GM19372 (cell line): ENCODE results near the gene NBPF12.
"Not testable (repeated sequence)": the region's sequence is repeated elsewhere in the genome, so short reads cannot be mapped to it uniquely, and the experiment has no call there.

ENCODE experiments used
- ATAC-seq: cut with Tn5 transposase; IDR thresholded peaks from one replicate; pipeline ENCODE4 v1.9.1; 2021; ENCODE audit warnings: mild to moderate bottlenecking, low read depth, moderate library complexity; ENCODE audit not compliant: unreplicated experiment

The NBPF12 gene

GRCh38 chr1:146970656-146971055 lies 32.5 kb downstream of the NBPF12 start:
- not testable (repeated sequence) for ATAC-seq

GRCh38 chr1:146972681-146973080 lies 34.6 kb downstream of the NBPF12 start:
- ATAC-seq, result not testable (repeated sequence)

GRCh38 chr1:146985855-146986254 lies 47.7 kb downstream of the NBPF12 start:
- ATAC-seq, result not testable (repeated sequence)

- not testable (repeated sequence) for ATAC-seq
These were observed 48.3 kb downstream of the NBPF12 start for GRCh38 chr1:146986450-146986849.

GRCh38 chr1:146987502-146987901 lies 49.4 kb downstream of the NBPF12 start:
- ATAC-seq, result not testable (repeated sequence)

- not testable (repeated sequence) for ATAC-seq
These were observed 51.3 kb downstream of the NBPF12 start for GRCh38 chr1:146989455-146989854.

- ATAC-seq, result not testable (repeated sequence)
These were observed 70.4 kb downstream of the NBPF12 start for GRCh38 chr1:147008495-147008894.

GRCh38 chr1:147026975-147027374 lies 88.9 kb downstream of the NBPF12 start:
- not testable (repeated sequence) for ATAC-seq

GRCh38 chr1:147030066-147030653 lies 92.0 kb downstream of the NBPF12 start:
- not testable (repeated sequence) for ATAC-seq

- no peak for ATAC-seq
These were observed 101.8 kb downstream of the NBPF12 start for GRCh38 chr1:147039916-147040315.

- not testable (repeated sequence) for ATAC-seq
These were observed 104.8 kb downstream of the NBPF12 start for GRCh38 chr1:147042891-147043290.

GRCh38 chr1:147044511-147044910 lies 106.4 kb downstream of the NBPF12 start:
- ATAC-seq, result not testable (repeated sequence)
